IMR-90 (cell line): Measurements from ENCODE around the gene RAB11FIP4. TPM values are rescaled to one million over a fixed set of nuclear protein-coding genes. Genes with fewer than 3 reads are reported as not detected.

Experiments used
- ATAC-seq: fragments of 200-7000 bp; cut with Tn5 transposase; 2 replicates; pipeline ENCODE4 v1.9.1; 2020; ENCODE audit warnings: low read depth, mild to moderate bottlenecking, moderate library complexity
- BruUV-seq: library from RNA; stranded (reverse); fragments of 400-500 nt; replicated peaks from 2 replicates; lab custom pipeline; 2021; lab: Mats Ljungman, UMichigan
- CTCF ChIA-PET: fragments of 300-600 bp; formaldehyde crosslinking; extraction: SDS; loops from one replicate; lab custom pipeline; 2021; ENCODE audit warnings: antibody characterized with exemption; lab: Yijun Ruan, JAX
- POLR2A ChIA-PET: fragments of 300-600 bp; sonication (Branson Sonifier 250); formaldehyde crosslinking; loops from one replicate; lab custom pipeline; 2022; ENCODE audit warnings: antibody characterized with exemption; ENCODE audit not compliant: unreplicated experiment; lab: Charles Lee
- DNase-seq: peaks from one replicate; pipeline ENCODE4 v3.0.0; 2013
- H2AFZ ChIP-seq: replicated peaks from 2 replicates; pipeline ENCODE3; 2013; ENCODE audit warnings: low read length, mild to moderate bottlenecking; ENCODE audit not compliant: poor library complexity
- H2AK5ac ChIP-seq: 2 replicates; pipeline ENCODE4 v1.6.1; 2013; ENCODE audit warnings: low read depth, low read length, inconsistent platforms
- H2AK9ac ChIP-seq: replicated peaks from 2 replicates; pipeline ENCODE3; 2013; ENCODE audit warnings: mild to moderate bottlenecking, low read depth, low read length, moderate library complexity; ENCODE audit not compliant: poor library complexity
- H2BK120ac ChIP-seq: 2 replicates; pipeline ENCODE4 v1.6.1; 2013; ENCODE audit warnings: low read depth, low read length, inconsistent platforms
- H2BK15ac ChIP-seq: 3 replicates; pipeline ENCODE4 v1.6.1; 2013; ENCODE audit warnings: low read depth, low read length, inconsistent platforms
- H2BK20ac ChIP-seq: 2 replicates; pipeline ENCODE4 v1.6.1; 2013; ENCODE audit warnings: low read depth, mild to moderate bottlenecking, inconsistent platforms, low read length, moderate library complexity
- H2BK5ac ChIP-seq: 2 replicates; pipeline ENCODE4 v1.6.1; 2013; ENCODE audit warnings: mild to moderate bottlenecking, low read depth, low read length, inconsistent platforms; ENCODE audit not compliant: poor library complexity, severe bottlenecking
- H3K14ac ChIP-seq: replicated peaks from 2 replicates; pipeline ENCODE4 v1.6.1; 2013; ENCODE audit warnings: low read depth, low read length, inconsistent platforms
- H3K18ac ChIP-seq: 2 replicates; pipeline ENCODE4 v1.6.1; 2013; ENCODE audit warnings: low read depth, low read length, control low read depth
- H3K23ac ChIP-seq: 2 replicates; pipeline ENCODE4 v1.6.1; 2013; ENCODE audit warnings: low read depth, low read length, inconsistent platforms
- H3K27ac ChIP-seq: 2 replicates; pipeline ENCODE4 v1.5.1; 2013; ENCODE audit warnings: mild to moderate bottlenecking, control low read depth, low read length; ENCODE audit not compliant: insufficient read depth
- H3K27me3 ChIP-seq: 2 replicates; pipeline ENCODE4 v1.6.1; 2013; ENCODE audit warnings: low read length; ENCODE audit not compliant: control insufficient read depth, insufficient read depth
- H3K36me3 ChIP-seq: 2 replicates; pipeline ENCODE4 v1.6.1; 2013; ENCODE audit warnings: low read length, mixed read lengths; ENCODE audit not compliant: control insufficient read depth, insufficient read depth
- H3K4ac ChIP-seq: 2 replicates; pipeline ENCODE4 v1.6.1; 2013; ENCODE audit warnings: low read depth, low read length, inconsistent platforms
- H3K4me1 ChIP-seq: 2 replicates; pipeline ENCODE4 v1.6.1; 2013; ENCODE audit warnings: low read length, mixed read lengths; ENCODE audit not compliant: control insufficient read depth, insufficient read depth
- H3K4me2 ChIP-seq: 2 replicates; pipeline ENCODE4 v1.6.1; 2013; ENCODE audit warnings: low read depth, mild to moderate bottlenecking, control low read depth, low read length, moderate library complexity
- H3K4me3 ChIP-seq: 2 replicates; pipeline ENCODE4 v1.5.1; 2013; ENCODE audit warnings: low read depth, mild to moderate bottlenecking, control low read depth, low read length, moderate library complexity; ENCODE audit not compliant: insufficient read depth
- H3K56ac ChIP-seq: 2 replicates; pipeline ENCODE4 v1.6.1; 2013; ENCODE audit warnings: low read length, inconsistent platforms; ENCODE audit not compliant: insufficient read depth; ENCODE audit errors: extremely low read depth
- H3K79me1 ChIP-seq, 2 experiments: 2 replicates each; pipeline ENCODE4 v1.6.1; 2013; ENCODE audit warnings: low read length in 2 of 2, inconsistent platforms in 1 of 2, low read depth in 1 of 2
- H3K9ac ChIP-seq: 2 replicates; pipeline ENCODE4 v1.6.1; 2013; ENCODE audit warnings: low read depth, low read length, control low read depth
- H3K9me1 ChIP-seq: 2 replicates; pipeline ENCODE4 v1.6.1; 2013; ENCODE audit warnings: low read length, inconsistent platforms; ENCODE audit not compliant: insufficient read depth
- H3K9me3 ChIP-seq: 2 replicates; pipeline ENCODE4 v1.6.1; 2013; ENCODE audit warnings: low read length; ENCODE audit not compliant: control insufficient read depth, insufficient read depth
- H4K20me1 ChIP-seq: 2 replicates; pipeline ENCODE4 v1.6.1; 2013; ENCODE audit warnings: low read length, inconsistent platforms; ENCODE audit not compliant: insufficient read depth
- H4K5ac ChIP-seq: 2 replicates; pipeline ENCODE4 v1.6.1; 2013; ENCODE audit warnings: mild to moderate bottlenecking, low read depth, low read length, control low read depth
- H4K8ac ChIP-seq, 2 experiments: 2 replicates each; pipeline ENCODE4 v1.6.1; 2013; ENCODE audit warnings: low read depth in 2 of 2, low read length in 2 of 2, control low read depth in 1 of 2, inconsistent platforms in 1 of 2
- H4K91ac ChIP-seq: 2 replicates; pipeline ENCODE4 v1.6.1; 2013; ENCODE audit warnings: low read depth, low read length, inconsistent platforms; ENCODE audit not compliant: insufficient read depth
- BHLHE40 ChIP-seq: fragments of 150-350 bp; IDR thresholded peaks from 2 replicates; pipeline ENCODE4 v1.6.1; 2016; ENCODE audit warnings: mild to moderate bottlenecking, low read depth, low read length
- CTCF ChIP-seq: conservative IDR thresholded peaks from 2 replicates; pipeline ENCODE4 v1.5.1; 2012; ENCODE audit warnings: mild to moderate bottlenecking, low read depth, low read length, improper control_type of control experiment
- FOS ChIP-seq: fragments of 150-350 bp; IDR thresholded peaks from 2 replicates; pipeline ENCODE4 v1.6.1; 2016; ENCODE audit warnings: low read depth, low read length
- MAFK ChIP-seq: IDR thresholded peaks from 2 replicates; pipeline ENCODE4 v1.6.1; 2012; ENCODE audit warnings: low read depth, low read length, improper control_type of control experiment
- WGBS, 2 experiments: methylation state at CpG; one replicate each; pipeline versions ENCODE4 v1.1.5 to v1.1.7; 2013; ENCODE audit warnings: missing lambda C conversion rate in 2 of 2; ENCODE audit not compliant: insufficient read length in 1 of 2; ENCODE audit errors: extremely low coverage in 2 of 2; 5-methylcytosine and 5-hydroxymethylcytosine counted together
- dilution Hi-C: fragments of 300-500 bp; cut with HindIII; formaldehyde crosslinking; loops from one replicate; pipeline ENCODE4 v1.14.3; 2018; ENCODE audit warnings: low sequenced_read_pairs; ENCODE audit not compliant: unreplicated experiment
- in situ Hi-C: fragments of 300-500 bp; cut with MboI; formaldehyde crosslinking; loops from 3 replicates; pipeline ENCODE4 v1.14.3; 2019; ENCODE audit warnings: low sequenced_read_pairs, inconsistent platforms, mixed read lengths
- intact Hi-C: fragments of 100-400 bp; cut with micrococcal nuclease; formaldehyde crosslinking; loops from 2 replicates; pipeline ENCODE4 v1.10.0; 2022
- polyA plus RNA-seq, 3 experiments: library from polyadenylated mRNA; depleted of rRNA; stranded (reverse); fragments of >200 nt; gene quantifications; 2 replicates each; pipeline ENCODE4 v1.2.3, GENCODE V29; 2012; ENCODE audit warnings: low replicate concordance in 1 of 3
- total RNA-seq: library from RNA; depleted of rRNA; stranded (reverse); fragments of >200 nt; gene quantifications from 2 replicates; pipeline ENCODE4 v1.2.3, GENCODE V29; 2012

RAB11FIP4 gene
- total and polyA plus RNA-seq, 2 of the 4 experiments (the other 2 are of a cell fraction) = 0.68 to 1.1 TPM

DNA sequence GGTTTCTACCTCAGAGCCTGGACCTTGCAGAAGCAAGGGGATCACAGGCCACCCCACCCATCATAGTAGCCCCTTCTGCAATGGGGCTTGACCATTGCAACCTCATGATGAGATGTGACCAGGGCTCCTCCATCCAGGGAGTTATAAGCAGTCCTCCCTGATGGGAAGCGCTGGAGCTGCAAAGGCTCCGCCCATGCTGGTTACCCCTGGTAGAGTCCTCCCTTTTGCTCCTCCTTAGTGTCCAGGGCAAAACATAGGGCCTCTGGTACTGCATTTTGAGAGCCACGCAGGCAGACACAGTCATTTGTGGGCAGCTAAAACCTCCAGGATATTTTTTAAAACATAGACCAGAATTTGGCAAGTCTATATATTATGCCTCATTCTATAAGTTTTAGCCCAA is 161.1 kb downstream of the RAB11FIP4 start:
- Histone ChIP-seq H2BK5ac (no peak overlapping the region), H3K18ac (no peak overlapping the region), H4K5ac (no peak overlapping the region), H3K27me3 (no peaks in the 10 kb centered on the region), H2BK15ac (no peak overlapping the region), H3K14ac (no peak overlapping the region), H3K27ac (no peak overlapping the region), H4K91ac (no peak overlapping the region), H2AK5ac (no peak overlapping the region), H3K4ac (no peak overlapping the region), H3K79me1 (peaks cover 0 to 8% of the 10 kb centered on the region in 2 experiments; a peak in 2 of 4 replicates), H2BK120ac (no peak overlapping the region), H3K9ac (no peak overlapping the region), H3K9me1 (no peaks in the 10 kb centered on the region), H3K4me3 (no peak overlapping the region), H3K9me3 (no peaks in the 10 kb centered on the region), H3K56ac (no peak overlapping the region), H2AFZ (no peak overlapping the region), H4K20me1 (no peaks in the 10 kb centered on the region), H3K36me3 (no peaks in the 10 kb centered on the region), H2AK9ac (no peak overlapping the region), H4K8ac (no peak overlapping the region), H3K23ac (no peak overlapping the region), H2BK20ac (no peak overlapping the region), H3K4me1 (no peaks in the 10 kb centered on the region; the same call in 1 of the 2 replicates), H3K4me2 (no peak overlapping the region)
- DNase-seq (no peak), ATAC-seq (no peak)
- ChIA-PET CTCF (no interaction called here), POLR2A (no interaction called here)
- in situ Hi-C loops (loop anchor here (5.0 kb wide), 1 partner anchor 295 kb away; no protein-coding TSS in a partner anchor), dilution Hi-C loops (no loop called here), intact Hi-C loops (loop anchor here (5.0 kb wide), 1 partner anchor 145 kb away; no protein-coding TSS in a partner anchor)
- TF ChIP-seq MAFK (no peak), CTCF (no peak), FOS (no peak), BHLHE40 (no peak)
- 100% methylated on average over 2 of the region's 3 CpGs; no CpG with 5 or more reads in 1 of the 2 experiments for WGBS, 2 experiments
- no TSS peak for BruUV-seq
